GM06990 (cell line): ENCODE data around the gene FEN1.

Experiments used
- DNase-seq: peaks from one replicate; pipeline ENCODE4 v3.0.0-alpha.2; 2011; ENCODE audit not compliant: insufficient read length; ENCODE audit errors: extremely low read depth
- H3K27me3 ChIP-seq: replicated peaks from 2 replicates; pipeline ENCODE4 v1.6.0; 2011; ENCODE audit warnings: low read length; ENCODE audit not compliant: control insufficient read depth, insufficient read depth
- H3K36me3 ChIP-seq: 2 replicates; pipeline ENCODE4 v1.5.1; 2011; ENCODE audit warnings: low read length; ENCODE audit not compliant: control insufficient read depth, insufficient read depth
- H3K4me3 ChIP-seq: replicated peaks from 2 replicates; pipeline ENCODE4 v1.5.1; 2011; ENCODE audit warnings: low read depth, mild to moderate bottlenecking, control low read depth, low read length
- TF ChIP-seq, protein P1 (sequence below): IDR thresholded peaks from 2 replicates; pipeline ENCODE4 v1.5.1; 2011; ENCODE audit warnings: low read length, control low read depth, mild to moderate bottlenecking, inconsistent platforms; ENCODE audit not compliant: insufficient read depth, poor library complexity, severe bottlenecking

The FEN1 gene, protein sequence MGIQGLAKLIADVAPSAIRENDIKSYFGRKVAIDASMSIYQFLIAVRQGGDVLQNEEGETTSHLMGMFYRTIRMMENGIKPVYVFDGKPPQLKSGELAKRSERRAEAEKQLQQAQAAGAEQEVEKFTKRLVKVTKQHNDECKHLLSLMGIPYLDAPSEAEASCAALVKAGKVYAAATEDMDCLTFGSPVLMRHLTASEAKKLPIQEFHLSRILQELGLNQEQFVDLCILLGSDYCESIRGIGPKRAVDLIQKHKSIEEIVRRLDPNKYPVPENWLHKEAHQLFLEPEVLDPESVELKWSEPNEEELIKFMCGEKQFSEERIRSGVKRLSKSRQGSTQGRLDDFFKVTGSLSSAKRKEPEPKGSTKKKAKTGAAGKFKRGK

DNA sequence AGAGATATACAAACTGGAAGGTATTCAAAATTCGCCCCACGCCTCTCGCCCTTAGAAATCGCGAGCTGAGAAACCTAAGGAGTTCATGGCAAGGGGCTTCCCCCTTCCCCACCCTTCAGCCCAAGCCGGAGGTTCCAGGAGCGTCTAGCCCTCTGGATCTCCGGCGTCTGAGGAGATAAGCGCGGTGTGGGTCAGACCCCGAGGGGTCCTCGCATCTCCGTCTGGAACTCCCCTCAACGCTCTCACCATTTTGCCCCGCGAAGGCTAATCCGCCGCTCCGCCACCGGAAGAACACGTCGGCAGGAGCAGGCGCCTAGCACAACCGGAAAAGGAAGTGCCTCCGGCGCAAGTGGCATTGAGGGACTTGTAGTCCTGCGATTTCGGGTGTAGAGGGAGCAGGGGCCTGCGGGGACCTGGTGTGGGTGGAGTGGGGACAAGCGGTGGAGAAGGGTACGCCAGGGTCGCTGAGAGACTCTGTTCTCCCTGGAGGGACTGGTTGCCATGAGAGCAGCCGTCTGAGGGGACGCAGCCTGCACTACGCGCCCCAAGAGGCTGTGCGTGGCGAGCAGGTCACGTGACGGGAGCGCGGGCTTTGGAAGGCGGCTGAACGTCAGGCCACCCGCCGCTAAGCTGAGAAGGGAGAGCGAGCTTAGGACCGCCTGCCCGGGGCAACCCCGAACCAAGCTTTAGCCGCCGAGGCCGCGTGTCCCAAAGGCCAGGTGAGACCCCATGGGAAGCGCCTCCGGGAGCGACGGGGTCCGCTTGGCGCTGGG is at the start of gene FEN1, which contains the start of gene TMEM258:
FEN1 (plus strand) TSS at position 602 of the 773 bp plus-strand sequence. CDS start 2,451 bp downstream, outside the sequence.
TMEM258 (minus strand) TSS at position 290 of the 773 bp plus-strand sequence; CDS start at position 249, 41 bp downstream.
- Histone ChIP-seq H3K4me3 (peak within 1 kb of the TSS; percentile 83), H3K27me3 (no peaks in the 10 kb centered on the region), H3K36me3 (peaks cover 28% of the 10 kb centered on the region)
- DNase-seq = peak; percentile 96
- TF ChIP-seq, protein P1, sequence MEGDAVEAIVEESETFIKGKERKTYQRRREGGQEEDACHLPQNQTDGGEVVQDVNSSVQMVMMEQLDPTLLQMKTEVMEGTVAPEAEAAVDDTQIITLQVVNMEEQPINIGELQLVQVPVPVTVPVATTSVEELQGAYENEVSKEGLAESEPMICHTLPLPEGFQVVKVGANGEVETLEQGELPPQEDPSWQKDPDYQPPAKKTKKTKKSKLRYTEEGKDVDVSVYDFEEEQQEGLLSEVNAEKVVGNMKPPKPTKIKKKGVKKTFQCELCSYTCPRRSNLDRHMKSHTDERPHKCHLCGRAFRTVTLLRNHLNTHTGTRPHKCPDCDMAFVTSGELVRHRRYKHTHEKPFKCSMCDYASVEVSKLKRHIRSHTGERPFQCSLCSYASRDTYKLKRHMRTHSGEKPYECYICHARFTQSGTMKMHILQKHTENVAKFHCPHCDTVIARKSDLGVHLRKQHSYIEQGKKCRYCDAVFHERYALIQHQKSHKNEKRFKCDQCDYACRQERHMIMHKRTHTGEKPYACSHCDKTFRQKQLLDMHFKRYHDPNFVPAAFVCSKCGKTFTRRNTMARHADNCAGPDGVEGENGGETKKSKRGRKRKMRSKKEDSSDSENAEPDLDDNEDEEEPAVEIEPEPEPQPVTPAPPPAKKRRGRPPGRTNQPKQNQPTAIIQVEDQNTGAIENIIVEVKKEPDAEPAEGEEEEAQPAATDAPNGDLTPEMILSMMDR = no peak

DNA sequence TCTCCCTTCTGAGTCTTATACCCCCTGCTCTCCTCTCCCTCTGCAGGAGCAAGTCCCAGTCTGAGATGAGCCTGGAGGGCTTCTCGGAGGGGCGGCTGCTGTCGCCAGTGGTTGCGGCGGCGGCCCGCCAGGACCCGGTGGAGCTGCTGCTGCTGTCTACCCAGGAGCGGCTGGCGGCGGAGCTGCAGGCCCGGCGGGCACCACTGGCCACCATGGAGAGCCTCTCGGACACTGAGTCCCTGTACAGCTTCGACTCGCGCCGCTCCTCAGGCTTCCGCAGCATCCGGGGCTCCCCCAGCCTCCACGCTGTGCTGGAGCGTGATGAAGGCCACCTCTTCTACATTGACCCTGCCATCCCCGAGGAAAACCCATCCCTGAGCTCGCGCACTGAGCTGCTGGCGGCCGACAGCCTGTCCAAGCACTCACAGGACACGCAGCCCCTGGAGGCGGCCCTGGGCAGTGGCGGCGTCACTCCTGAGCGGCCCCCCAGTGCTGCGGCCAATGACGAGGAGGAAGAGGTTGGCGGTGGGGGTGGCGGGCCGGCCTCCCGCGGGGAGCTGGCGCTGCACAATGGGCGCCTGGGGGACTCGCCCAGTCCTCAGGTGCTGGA is 49.1 kb upstream of the FEN1 start:
- no peak for DNase-seq
- Histone ChIP-seq H3K27me3 (no peaks in the 10 kb centered on the region; the same call in 1 of the 2 replicates), H3K36me3 (no peaks in the 10 kb centered on the region), H3K4me3 (no peak overlapping the region)
- TF ChIP-seq, protein P1 = no peak

DNA sequence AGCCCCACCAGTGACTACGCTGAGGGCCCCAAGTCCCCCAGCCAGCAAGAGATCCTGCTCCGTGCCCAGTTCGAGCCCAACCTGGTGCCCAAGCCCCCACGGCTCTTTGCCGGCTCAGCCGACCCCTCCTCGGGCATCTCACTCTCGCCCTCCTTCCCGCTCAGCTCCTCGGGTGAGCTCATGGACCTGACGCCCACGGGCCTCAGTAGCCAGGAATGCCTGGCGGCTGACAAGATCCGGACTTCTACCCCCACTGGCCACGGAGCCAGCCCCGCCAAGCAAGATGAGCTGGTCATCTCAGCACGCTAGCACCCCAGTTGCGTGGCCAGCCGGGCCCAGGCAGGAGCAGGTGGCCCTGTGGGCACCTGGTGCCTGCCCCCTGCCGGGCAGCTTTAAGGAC is 48.5 kb upstream of the FEN1 start:
- H3K4me3 ChIP-seq = no peak overlapping the region
- TF ChIP-seq, protein P1 = no peak

DNA sequence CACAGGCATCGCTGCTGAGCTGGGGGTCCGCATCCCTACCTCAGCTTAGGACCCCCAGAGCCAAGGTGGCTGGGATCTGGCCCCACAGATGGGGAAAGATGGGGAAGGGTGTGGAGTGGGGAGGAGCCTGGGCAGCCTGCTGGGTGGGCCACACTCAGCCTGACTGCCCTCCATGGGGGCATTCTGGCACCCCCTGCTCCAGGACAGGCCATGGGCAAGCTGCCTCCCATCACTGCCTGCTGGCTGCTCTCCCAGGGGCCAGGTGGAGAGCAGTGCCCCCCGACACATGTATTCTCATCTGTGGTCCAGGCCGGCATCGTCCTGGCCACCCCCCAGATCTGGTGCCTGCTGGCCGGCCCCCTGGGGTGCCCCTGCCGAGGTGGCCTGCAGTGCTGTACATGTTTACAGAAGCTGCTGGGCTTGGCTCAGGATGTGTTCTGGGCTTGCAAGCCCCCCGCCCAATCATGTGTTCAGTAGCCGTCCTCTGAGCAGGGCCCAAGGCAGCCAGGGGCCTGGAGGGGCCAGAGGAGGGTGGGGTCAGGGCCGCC is 48.0 kb upstream of the FEN1 start:
- DNase-seq = no peak
- no peaks in the 10 kb centered on the region for H3K36me3 ChIP-seq
- no peak overlapping the region for H3K4me3 ChIP-seq
- H3K27me3 ChIP-seq = no peaks in the 10 kb centered on the region; the same call in 1 of the 2 replicates
- TF ChIP-seq, protein P1 = no peak

More for the DNA sequence above, 48.5 kb upstream of the FEN1 start:
- Histone ChIP-seq H3K36me3 (no peaks in the 10 kb centered on the region), H3K27me3 (no peaks in the 10 kb centered on the region; the same call in 1 of the 2 replicates)
- no peak for DNase-seq

DNA sequence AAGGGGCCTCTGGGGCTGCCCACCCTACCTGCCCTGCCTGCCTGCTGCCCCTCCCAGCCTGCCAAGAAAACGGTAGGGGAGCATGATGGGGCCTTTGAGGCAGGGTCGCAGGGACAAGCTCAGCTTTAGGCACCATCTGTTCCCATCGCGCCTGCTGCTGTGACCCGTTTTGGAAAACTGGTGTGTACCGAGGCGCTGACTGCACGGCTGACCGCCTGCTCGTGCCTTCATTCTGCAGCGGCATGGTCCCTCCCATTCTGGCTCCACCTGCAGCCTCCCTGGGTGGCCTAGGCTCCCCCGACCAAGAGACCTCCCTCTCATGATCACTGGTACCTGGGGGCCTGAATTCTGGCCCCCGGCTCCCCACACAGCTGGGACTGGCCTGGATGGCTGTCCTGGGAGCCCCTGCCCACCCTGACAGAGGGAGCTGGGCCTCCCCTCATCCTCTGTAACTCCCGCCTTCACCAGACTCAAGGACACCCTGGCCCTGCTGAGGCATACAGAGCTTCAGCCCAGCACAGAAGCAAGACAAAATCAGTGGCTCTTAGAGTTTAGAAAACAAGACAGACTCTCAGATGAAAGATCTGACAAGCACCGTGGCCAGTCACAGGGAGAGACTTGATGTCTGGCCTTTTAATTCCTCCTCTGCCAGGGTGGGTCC is 46.8 kb upstream of the FEN1 start:
- H3K27me3 ChIP-seq = no peaks in the 10 kb centered on the region; the same call in 1 of the 2 replicates

More for the DNA sequence above, 46.8 kb upstream of the FEN1 start:
- no peak overlapping the region for H3K4me3 ChIP-seq
- no peak for DNase-seq
- TF ChIP-seq, protein P1 = no peak
- no peaks in the 10 kb centered on the region for H3K36me3 ChIP-seq
